OCI-LY3 (cell line): Measurements from ENCODE around the gene NQO1.

Experiments
- H2AFZ ChIP-seq: fragments of 200-600, 300-600 bp; shearing (Covaris generic); 2 replicates; pipeline ENCODE4 v1.6.0; 2014; ENCODE audit warnings: antibody characterized with exemption, low read depth, low read length
- H3K27ac ChIP-seq: fragments of 200-600, 300-600 bp; sonication (generic); 2 replicates; pipeline ENCODE4 v1.5.1; 2014; ENCODE audit warnings: mild to moderate bottlenecking, low read length, moderate library complexity, mixed read lengths
- H3K27me3 ChIP-seq: fragments of 200-600, 300-600 bp; sonication (generic); 2 replicates; pipeline ENCODE4 v1.6.1; 2014; ENCODE audit warnings: low read depth, low read length, mixed read lengths
- H3K36me3 ChIP-seq: fragments of 200-600, 300-600 bp; sonication (generic); replicated peaks from 2 replicates; pipeline ENCODE3; 2014; ENCODE audit warnings: low read depth, low read length, mixed read lengths
- H3K4me1 ChIP-seq: fragments of 300-600, 200-600 bp; sonication (generic); 2 replicates; pipeline ENCODE4 v1.6.1; 2014; ENCODE audit warnings: low read length, mixed read lengths
- H3K4me2 ChIP-seq: fragments of 200-600, 300-600 bp; sonication (generic); 2 replicates; pipeline ENCODE4 v1.6.1; 2014; ENCODE audit warnings: low read length, mixed read lengths
- H3K4me3 ChIP-seq: fragments of 300-600, 200-600 bp; sonication (generic); 2 replicates; pipeline ENCODE4 v1.5.1; 2014; ENCODE audit warnings: antibody characterized with exemption, mild to moderate bottlenecking, low read length, moderate library complexity
- H3K79me2 ChIP-seq: fragments of 300-600, 200-600 bp; shearing (Covaris generic); 2 replicates; pipeline ENCODE4 v1.6.1; 2014; ENCODE audit warnings: mild to moderate bottlenecking, low read length, mixed read lengths
- H3K9ac ChIP-seq: fragments of 300-600, 200-600 bp; shearing (Covaris generic); 2 replicates; pipeline ENCODE4 v1.6.0; 2014; ENCODE audit warnings: mild to moderate bottlenecking, low read length, moderate library complexity
- H3K9me3 ChIP-seq: fragments of 200-600, 300-600 bp; shearing (Covaris generic); 2 replicates; pipeline ENCODE4 v1.6.1; 2014; ENCODE audit warnings: low read length, mixed read lengths; ENCODE audit not compliant: insufficient read depth
- H4K20me1 ChIP-seq: fragments of 200-600, 300-600 bp; sonication (generic); 2 replicates; pipeline ENCODE4 v1.6.1; 2016; ENCODE audit warnings: low read length, mixed read lengths; ENCODE audit not compliant: insufficient read depth
- CTCF ChIP-seq: fragments of 200-600, 300-600 bp; sonication (generic); IDR thresholded peaks from 2 replicates; pipeline ENCODE4 v1.5.1; 2014; ENCODE audit warnings: antibody characterized with exemption, low read length, low read depth
- EZH2phosphoT487 ChIP-seq: fragments of 200-600 bp; shearing (Covaris generic); IDR thresholded peaks from 2 replicates; pipeline ENCODE4 v1.6.1; 2018; ENCODE audit warnings: antibody characterized with exemption, mixed run types, low read depth

The NQO1 gene

GRCh38 chr16:69747115-69747514 is 20.8 kb upstream of the NQO1 start:
- H3K79me2 ChIP-seq, result peaks cover 58% of the 10 kb centered on the region
- H3K4me1 ChIP-seq, result no peaks in the 10 kb centered on the region
- H3K9ac ChIP-seq, result no peak overlapping the region
- TF ChIP-seq CTCF (no peak), EZH2phosphoT487 (no peak)
- no peaks in the 10 kb centered on the region for H3K27me3 ChIP-seq
- no peak overlapping the region for H3K4me2 ChIP-seq
- H3K4me3 ChIP-seq, result no peak overlapping the region
- H4K20me1 ChIP-seq, result 0 out of 2 replicates have a peak, but pooled peaks cover 6% of the 10 kb centered on the region
- no peaks in the 10 kb centered on the region for H3K9me3 ChIP-seq
- no peak overlapping the region for H2AFZ ChIP-seq
- peaks cover 77% of the 10 kb centered on the region for H3K36me3 ChIP-seq
- no peak overlapping the region for H3K27ac ChIP-seq

- H3K36me3 ChIP-seq, result peaks cover 77% of the 10 kb centered on the region
- H3K9ac ChIP-seq, result no peak overlapping the region
- no peaks in the 10 kb centered on the region for H3K27me3 ChIP-seq
- no peak overlapping the region for H2AFZ ChIP-seq
- TF ChIP-seq EZH2phosphoT487, result no peak
- no peak for TF ChIP-seq CTCF
- H3K79me2 ChIP-seq, result peaks cover 47% of the 10 kb centered on the region
- no peaks in the 10 kb centered on the region for H3K9me3 ChIP-seq
- H3K27ac ChIP-seq, result no peak overlapping the region
- H4K20me1 ChIP-seq, result 0 out of 2 replicates have a peak, but pooled peaks cover 6% of the 10 kb centered on the region
- H3K4me3 ChIP-seq, result no peak overlapping the region
- H3K4me1 ChIP-seq, result no peaks in the 10 kb centered on the region
- H3K4me2 ChIP-seq, result no peak overlapping the region
Observed at GRCh38 chr16:69745959-69746358, 19.6 kb upstream of the NQO1 start.

GRCh38 chr16:69745232-69745612 is 18.9 kb upstream of the NQO1 start:
- H4K20me1 ChIP-seq, result 0 out of 2 replicates have a peak, but pooled peaks cover 6% of the 10 kb centered on the region

More at GRCh38 chr16:69745232-69745612, 18.9 kb upstream of the NQO1 start:
- H3K4me2 ChIP-seq, result no peak overlapping the region
- no peaks in the 10 kb centered on the region for H3K27me3 ChIP-seq
- no peak for TF ChIP-seq EZH2phosphoT487
- TF ChIP-seq CTCF, result no peak
- H3K36me3 ChIP-seq, result peaks cover 74% of the 10 kb centered on the region
- H3K79me2 ChIP-seq, result peaks cover 39% of the 10 kb centered on the region
- no peaks in the 10 kb centered on the region for H3K4me1 ChIP-seq
- no peak overlapping the region for H3K4me3 ChIP-seq
- no peak overlapping the region for H2AFZ ChIP-seq
- H3K9me3 ChIP-seq, result no peaks in the 10 kb centered on the region
- H3K9ac ChIP-seq, result no peak overlapping the region
- no peak overlapping the region for H3K27ac ChIP-seq
